ENCODE results near the gene HAUS7. TPM values are rescaled to one million over a fixed set of nuclear protein-coding genes. Genes with fewer than 3 reads are reported as not detected.

Gene HAUS7
- polyA plus RNA-seq, 1 donor from 2014 or later, result 27.7 TPM

GRCh38 chrX:153517946-153518834, 47.8 kb upstream of the HAUS7 start:
- Histone ChIP-seq H2AFZ (ENCODE audit: low read depth, low read length) (no peak overlapping the region), H3K4me2 (ENCODE audit: low read length) (peak overlapping the region; percentile 35), H3K27me3 (ENCODE audit: insufficient read depth, low read depth, low read length) (peaks cover 14% of the 10 kb centered on the region), H3K9me2 (ENCODE audit: insufficient read depth, low read length) (no peaks in the 10 kb centered on the region), H4K20me1 (ENCODE audit: insufficient read depth) (no peaks in the 10 kb centered on the region), H3K27ac (ENCODE audit: low read length) (no peak overlapping the region), H3K36me3 (ENCODE audit: insufficient read depth, low read length) (no peaks in the 10 kb centered on the region), H3K79me2 (replicated peaks; ENCODE audit: insufficient read depth, low read length) (no peaks in the 10 kb centered on the region), H3K4me3 (ENCODE audit: low read length) (peak overlapping the region; percentile 67), H3K9me3 (ENCODE audit: low read length) (no peaks in the 10 kb centered on the region), H3F3A (ENCODE audit: insufficient read depth, low read length, poor library complexity, severe bottlenecking) (no peaks in the 10 kb centered on the region), H3K9ac (ENCODE audit: low read length) (peak overlapping the region; percentile 59)
- TF ChIP-seq RAD21 (conservative IDR thresholded peaks at IDR 0.05) (no peak), MXI1 (conservative IDR thresholded peaks at IDR 0.05; ENCODE audit: poor library complexity, severe bottlenecking) (no peak), EP300 (conservative IDR thresholded peaks at IDR 0.05; ENCODE audit: poor library complexity, severe bottlenecking) (no peak), SMC3 (conservative IDR thresholded peaks at IDR 0.05; ENCODE audit: poor library complexity) (no peak), CTCF (IDR thresholded peaks at IDR 0.05; ENCODE audit: poor library complexity, severe bottlenecking) (no peak), TAF1 (IDR thresholded peaks at IDR 0.05; ENCODE audit: low read depth) (no peak), POLR2AphosphoS5 (IDR thresholded peaks at IDR 0.05) (no peak), REST (IDR thresholded peaks at IDR 0.05; ENCODE audit: borderline replicate concordance) (no peak), EZH2 (IDR thresholded peaks at IDR 0.05; ENCODE audit: borderline replicate concordance, insufficient read depth, low read length, poor library complexity, severe bottlenecking) (no peak)

- no peaks in the 10 kb centered on the region for H3K36me3 ChIP-seq (ENCODE audit: insufficient read depth, low read length)
- peak within 1 kb of the TSS; percentile 35 for H3K4me2 ChIP-seq (ENCODE audit: low read length)
- H3K4me3 ChIP-seq (ENCODE audit: low read length), result peak within 1 kb of the TSS; percentile 67
- H3K79me2 ChIP-seq (replicated peaks; ENCODE audit: insufficient read depth, low read length), result no peaks in the 10 kb centered on the region
- H4K20me1 ChIP-seq (ENCODE audit: insufficient read depth), result no peaks in the 10 kb centered on the region
- peak within 1 kb of the TSS; percentile 59 for H3K9ac ChIP-seq (ENCODE audit: low read length)
- H3K9me3 ChIP-seq (ENCODE audit: low read length), result no peaks in the 10 kb centered on the region
- no peaks in the 10 kb centered on the region for H3K9me2 ChIP-seq (ENCODE audit: insufficient read depth, low read length)
- no peaks in the 10 kb centered on the region for H3F3A ChIP-seq (ENCODE audit: insufficient read depth, low read length, poor library complexity, severe bottlenecking)
- H2AFZ ChIP-seq (ENCODE audit: low read depth, low read length), result no peak within 1 kb of the TSS
- TF ChIP-seq SMC3 (conservative IDR thresholded peaks at IDR 0.05; ENCODE audit: poor library complexity) (no peak), TAF1 (IDR thresholded peaks at IDR 0.05; ENCODE audit: low read depth) (no peak), POLR2AphosphoS5 (IDR thresholded peaks at IDR 0.05) (peak; percentile 43)
- H3K27ac ChIP-seq (ENCODE audit: low read length), result no peak within 1 kb of the TSS
- H3K27me3 ChIP-seq (ENCODE audit: insufficient read depth, low read depth, low read length), result peaks cover 14% of the 10 kb centered on the region
These were observed 47.0 kb upstream of the HAUS7 start, which contains the start of gene ATP2B3 for GRCh38 chrX:153517423-153517822. ATP2B3 (plus strand) TSS chrX:153517642; CDS start chrX:153536248, 18,606 bp downstream.

Measured in neural cell (in vitro differentiated cells).